Pancreas (tissue), 10 donors: ENCODE results near the gene PNPLA3. TPM values are rescaled to one million over a fixed set of nuclear protein-coding genes. Genes with fewer than 3 reads are reported as not detected.

ENCODE experiments used
- ATAC-seq, 4 donors: fragments of 200-7000 bp; cut with Tn5 transposase; one replicate each; pipeline versions ENCODE4 v1.8.0 to v1.9.1; 2020; ENCODE audit warnings: mild to moderate bottlenecking in 4 of 4, moderate library complexity in 4 of 4
- DNase-seq, 6 donors: peaks; one replicate each; pipeline ENCODE4 v3.0.0-alpha.2; 2020
- FAIRE-seq: peaks from 2 replicates; lab custom pipeline; 2012; peaks lifted over from hg19 to GRCh38; lab: Jason Lieb, UNC
- H3K27ac ChIP-seq, 4 donors: fragments of 200-600 bp; sonication (generic); 1 replicate in 3 of 4; 2 replicates in 1 of 4; pipeline versions ENCODE4 v1.5.0 to v1.8.0; 2020
- H3K27me3 ChIP-seq, 4 donors: fragments of 200-600 bp; one replicate each; pipeline ENCODE4 v1.8.0; 2021
- H3K36me3 ChIP-seq, 3 donors: fragments of 200-600 bp; sonication (generic) in 1 of 3; one replicate each; pipeline versions ENCODE4 v1.5.0 to v1.8.0; 2020 to 2021
- H3K4me1 ChIP-seq, 3 donors: fragments of 200-600 bp; one replicate each; pipeline ENCODE4 v1.8.0; 2021
- H3K4me3 ChIP-seq, 4 donors: fragments of 200-600 bp; sonication (generic) in 2 of 4; one replicate each; pipeline versions ENCODE4 v1.5.0 to v1.8.0; 2020 to 2021
- H3K9me3 ChIP-seq, 4 donors: fragments of 200-600 bp; one replicate each; pipeline ENCODE4 v1.8.0; 2021
- CTCF ChIP-seq, 4 donors: fragments of 200-600 bp; sonication (generic) in 3 of 4; IDR thresholded peaks; one replicate each; pipeline versions ENCODE4 v1.5.0 to v1.8.0; 2021; ENCODE audit warnings: antibody characterized with exemption in 4 of 4
- WGBS, 2 donors: extraction: QIAGEN DNeasy Blood & Tissue Kit; methylation state at CpG; one replicate each; pipeline ENCODE4 v1.1.7; 2013; 5-methylcytosine and 5-hydroxymethylcytosine counted together
- intact Hi-C, 3 donors: fragments of 100-400 bp; cut with DNase I; formaldehyde crosslinking; loops; one replicate each; pipeline versions ENCODE4 v1.11.1 to v1.14.2; 2022
- polyA plus RNA-seq, 2 donors: library from polyadenylated mRNA; stranded (reverse); fragments of 200-250 nt; gene quantifications; one replicate each; pipeline ENCODE4 v1.2.3, GENCODE V29; 2013
- total RNA-seq, 6 donors: library from RNA; stranded (reverse); fragmentation: NEBNext Ultra II Directional in 4 of 6; extraction: Animal tissue kit (Norgen Biotek cat#: 25700) in 4 of 6; gene quantifications; one replicate each; pipeline versions ENCODE4 v1.2.1 to v1.2.4, GENCODE V29; 2021 to 2023
- donor health status: healthy with polysubstance abuse.
- donor health status: DM: no; HTN: no; CAD: no; lungs with moderate emphysema.
- donor health status: DM: no; HTN: no; CAD: no.
- donor health status: control.
- donor health status: control.
- donor health status: Bipolar disorder and iron deficiency.
- donor health status: DM: yes; HTN: yes; CAD: no.
- donor health status: DM: no; HTN: no; CAD: no.
- donor health status: DM: no; HTN: no; CAD: no.
- donor health status: DM: yes; HTN: yes; CAD: no.

The PNPLA3 gene
- total RNA-seq (under 1 TPM in 4 of 6 donors, not detected in 2; 0.16 to 0.70 (median 0.26) TPM), polyA plus RNA-seq (under 1 TPM; 0.07 to 0.19 TPM)

- 3% methylated on average over 84 to 100 of the region's 100 CpGs for WGBS, 2 donors
- TF ChIP-seq CTCF (IDR thresholded peaks at IDR 0.05) = no peak
- Histone ChIP-seq H3K27me3 (no peaks in the 10 kb centered on the region), H3K36me3 (no peaks in the 10 kb centered on the region), H3K9me3 (no peaks in the 10 kb centered on the region), H3K4me1 (no peaks in the 10 kb centered on the region), H3K27ac (no peak within 1 kb of the TSS), H3K4me3 (peak within 1 kb of the TSS; percentile 18 to 54 (median 39))
- intact Hi-C loops = no loop called here
- DNase-seq (peak; percentile 82 to 95 (median 91)), ATAC-seq (peak; percentile 96 to 99 (median 96)), FAIRE-seq (no peak)
These were observed at the start of gene PNPLA3 for GRCh38 chr22:43923631-43924464. Gene PNPLA3, plus strand, starts transcription at chr22:43923805. Its CDS starts 107 bp downstream, at chr22:43923912.

- intact Hi-C loops = no loop called here
- Histone ChIP-seq H3K4me3 (no peak overlapping the region), H3K4me1 (no peaks in the 10 kb centered on the region), H3K27me3 (no peaks in the 10 kb centered on the region), H3K9me3 (no peaks in the 10 kb centered on the region), H3K36me3 (no peaks in the 10 kb centered on the region), H3K27ac (no peak overlapping the region)
- peak in 1 of 6 donors; percentile 44 for DNase-seq
- TF ChIP-seq CTCF (IDR thresholded peaks at IDR 0.05) = no peak
- WGBS, 2 donors = 53 to 63% methylated on average over 5 of the region's 5 CpGs
- no peak for FAIRE-seq
- no peak for ATAC-seq
These were observed 46.6 kb upstream of the PNPLA3 start for GRCh38 chr22:43876866-43877509.

- Histone ChIP-seq H3K4me1 (no peaks in the 10 kb centered on the region), H3K4me3 (no peak overlapping the region), H3K36me3 (no peaks in the 10 kb centered on the region), H3K27me3 (no peaks in the 10 kb centered on the region), H3K27ac (no peak overlapping the region), H3K9me3 (no peaks in the 10 kb centered on the region)
- intact Hi-C loops = no loop called here
- ATAC-seq = no peak
- FAIRE-seq = no peak
- TF ChIP-seq CTCF (IDR thresholded peaks at IDR 0.05) = no peak
- 39 to 46% methylated on average over 12 of the region's 12 CpGs for WGBS, 2 donors
- no peak for DNase-seq
These were observed 45.4 kb upstream of the PNPLA3 start for GRCh38 chr22:43878079-43878795.

GRCh38 chr22:43878831-43879550 lies 44.6 kb upstream of the PNPLA3 start:
- Histone ChIP-seq H3K36me3 (no peaks in the 10 kb centered on the region), H3K4me1 (no peaks in the 10 kb centered on the region), H3K27ac (no peak overlapping the region), H3K4me3 (no peak overlapping the region), H3K9me3 (no peaks in the 10 kb centered on the region), H3K27me3 (no peaks in the 10 kb centered on the region)
- WGBS, 2 donors = 60 to 70% methylated on average over 12 of the region's 12 CpGs
- peak in 1 of 6 donors; percentile 23 for DNase-seq
- no peak for TF ChIP-seq CTCF (IDR thresholded peaks at IDR 0.05)
- FAIRE-seq = no peak
- intact Hi-C loops = no loop called here
- ATAC-seq = no peak
